Ectodermal cell (in vitro differentiated cells): ENCODE results near the gene MARCHF4.

Experiments
- H3K27ac ChIP-seq: 2 replicates; pipeline ENCODE4 v1.7.0; 2013; ENCODE audit warnings: mild to moderate bottlenecking, low read depth, low read length; ENCODE audit not compliant: insufficient read depth, poor library complexity, severe bottlenecking
- H3K27me3 ChIP-seq: 2 replicates; pipeline ENCODE4 v1.7.0; 2013; ENCODE audit warnings: mild to moderate bottlenecking, low read length; ENCODE audit not compliant: insufficient read depth, control insufficient read depth, poor library complexity, severe bottlenecking
- H3K36me3 ChIP-seq: one replicate; pipeline ENCODE4 v1.7.0; 2013; ENCODE audit warnings: low read length; ENCODE audit not compliant: control insufficient read depth, insufficient read depth
- H3K4me1 ChIP-seq: one replicate; pipeline ENCODE4 v1.7.0; 2013; ENCODE audit warnings: low read length; ENCODE audit not compliant: control insufficient read depth, insufficient read depth
- H3K4me3 ChIP-seq: 2 replicates; pipeline ENCODE4 v1.7.0; 2013; ENCODE audit warnings: low read depth, low read length, control low read depth; ENCODE audit not compliant: insufficient read depth
- H3K9me3 ChIP-seq: 2 replicates; pipeline ENCODE4 v1.7.0; 2013; ENCODE audit warnings: mild to moderate bottlenecking, low read length, moderate library complexity; ENCODE audit not compliant: control insufficient read depth
- WGBS, 2 experiments: methylation state at CpG; one replicate each; pipeline ENCODE4 v1.1.7; 2013; ENCODE audit warnings: missing lambda C conversion rate in 2 of 2; 5-methylcytosine and 5-hydroxymethylcytosine counted together

Gene MARCHF4

GRCh38 chr2:216372761-216373291 lies 543 bp upstream of the MARCHF4 start:
- WGBS, 2 experiments, result 21 to 31% methylated on average over 6 of the region's 6 CpGs
- Histone ChIP-seq H3K27ac (no peak overlapping the region), H3K27me3 (peaks cover 42% of the 10 kb centered on the region), H3K4me1 (peaks cover 13% of the 10 kb centered on the region), H3K4me3 (peak overlapping the region; percentile 43), H3K9me3 (no peaks in the 10 kb centered on the region), H3K36me3 (no peaks in the 10 kb centered on the region)

- H3K27me3 ChIP-seq, result peaks cover 42% of the 10 kb centered on the region
- H3K4me3 ChIP-seq, result peak overlapping the region; percentile 43
- peaks cover 13% of the 10 kb centered on the region for H3K4me1 ChIP-seq
- H3K36me3 ChIP-seq, result no peaks in the 10 kb centered on the region
- no peaks in the 10 kb centered on the region for H3K9me3 ChIP-seq
- WGBS, 2 experiments, result 0% methylated on average over 53 of the region's 53 CpGs
- no peak overlapping the region for H3K27ac ChIP-seq
These were observed 1.1 kb downstream of the MARCHF4 start for GRCh38 chr2:216370961-216371712.

GRCh38 chr2:216369821-216370220 lies 2.5 kb downstream of the MARCHF4 start:
- Histone ChIP-seq H3K36me3 (no peaks in the 10 kb centered on the region), H3K27me3 (peaks cover 42% of the 10 kb centered on the region), H3K4me3 (no peak overlapping the region), H3K27ac (no peak overlapping the region), H3K4me1 (peaks cover 13% of the 10 kb centered on the region), H3K9me3 (no peaks in the 10 kb centered on the region)
- 92 to 93% methylated on average over 18 of the region's 18 CpGs for WGBS, 2 experiments

- Histone ChIP-seq H3K4me3 (no peak overlapping the region), H3K4me1 (peaks cover 12% of the 10 kb centered on the region), H3K27ac (no peak overlapping the region), H3K27me3 (peaks cover 26% of the 10 kb centered on the region), H3K9me3 (no peaks in the 10 kb centered on the region), H3K36me3 (no peaks in the 10 kb centered on the region)
- WGBS, 2 experiments, result 81 to 84% methylated on average over 5 of the region's 5 CpGs
These were observed 5.4 kb downstream of the MARCHF4 start for GRCh38 chr2:216366777-216367471.

- Histone ChIP-seq H3K27me3 (peaks cover 12% of the 10 kb centered on the region), H3K9me3 (no peaks in the 10 kb centered on the region), H3K4me3 (no peak overlapping the region), H3K27ac (no peak overlapping the region), H3K36me3 (no peaks in the 10 kb centered on the region), H3K4me1 (peaks cover 4% of the 10 kb centered on the region)
- WGBS, 2 experiments, result 97 to 98% methylated on average over 2 of the region's 2 CpGs
These were observed 6.8 kb downstream of the MARCHF4 start for GRCh38 chr2:216365518-216365917.

- Histone ChIP-seq H3K27ac (no peak overlapping the region), H3K27me3 (no peaks in the 10 kb centered on the region), H3K9me3 (no peaks in the 10 kb centered on the region), H3K36me3 (no peaks in the 10 kb centered on the region), H3K4me3 (no peak overlapping the region), H3K4me1 (peaks cover 4% of the 10 kb centered on the region)
- 82 to 91% methylated on average over 1 to 3 of the region's 3 CpGs for WGBS, 2 experiments
These were observed 9.1 kb downstream of the MARCHF4 start for GRCh38 chr2:216363221-216363620.

- H3K9me3 ChIP-seq, result no peaks in the 10 kb centered on the region
- no peak overlapping the region for H3K27ac ChIP-seq
- no peaks in the 10 kb centered on the region for H3K27me3 ChIP-seq
- H3K4me3 ChIP-seq, result no peak overlapping the region
- H3K36me3 ChIP-seq, result no peaks in the 10 kb centered on the region
- 62 to 77% methylated on average over 2 of the region's 2 CpGs for WGBS, 2 experiments
- H3K4me1 ChIP-seq, result peaks cover 4% of the 10 kb centered on the region
These were observed 9.6 kb downstream of the MARCHF4 start for GRCh38 chr2:216362730-216363129.

- 34 to 38% methylated on average over 2 of the region's 2 CpGs for WGBS, 2 experiments
- Histone ChIP-seq H3K36me3 (no peaks in the 10 kb centered on the region), H3K27ac (no peak overlapping the region), H3K27me3 (no peaks in the 10 kb centered on the region), H3K9me3 (no peaks in the 10 kb centered on the region), H3K4me3 (no peak overlapping the region), H3K4me1 (peaks cover 10% of the 10 kb centered on the region)
These were observed 16.6 kb downstream of the MARCHF4 start for GRCh38 chr2:216355711-216356110.

GRCh38 chr2:216354306-216354705 lies 18.0 kb downstream of the MARCHF4 start:
- no peaks in the 10 kb centered on the region for H3K36me3 ChIP-seq
- no peaks in the 10 kb centered on the region for H3K9me3 ChIP-seq
- H3K27ac ChIP-seq, result no peak overlapping the region
- H3K4me3 ChIP-seq, result no peak overlapping the region
- no peaks in the 10 kb centered on the region for H3K27me3 ChIP-seq
- WGBS, 2 experiments, result 89 to 95% methylated on average over 4 of the region's 4 CpGs
- H3K4me1 ChIP-seq, result peaks cover 21% of the 10 kb centered on the region

- H3K4me1 ChIP-seq, result peaks cover 26% of the 10 kb centered on the region
- H3K36me3 ChIP-seq, result no peaks in the 10 kb centered on the region
- no peaks in the 10 kb centered on the region for H3K9me3 ChIP-seq
- no peak overlapping the region for H3K27ac ChIP-seq
- 91 to 95% methylated on average over 5 of the region's 5 CpGs for WGBS, 2 experiments
- H3K4me3 ChIP-seq, result no peak overlapping the region
- H3K27me3 ChIP-seq, result no peaks in the 10 kb centered on the region
These were observed 19.5 kb downstream of the MARCHF4 start for GRCh38 chr2:216352653-216353270.
